Measurements from ENCODE around the gene KDF1. TPM values are rescaled to one million over a fixed set of nuclear protein-coding genes. Genes with fewer than 3 reads are reported as not detected.

Gene KDF1
- total and polyA plus RNA-seq, 2 of the 13 experiments (the other 11 are each of a cell fraction or from before 2014, with no cell fraction given) = 1.9 to 4.9 TPM

GRCh38 chr1:26961826-26962225 lies 1.6 kb upstream of the KDF1 start (continued):
- peak; percentile 85; the same call in 1 of the 2 replicates for TF ChIP-seq HMG20A (CRISPR knock-in tag; IDR thresholded peaks at IDR 0.05; ENCODE audit: borderline replicate concordance)
- TF ChIP-seq TFAP4 (IDR thresholded peaks at IDR 0.05; ENCODE audit: borderline replicate concordance, low read depth) = peak; percentile 36; the same call in 1 of the 2 replicates
- peak; percentile 51; the same call in 1 of the 2 replicates for TF ChIP-seq TFE3 (CRISPR knock-in tag; IDR thresholded peaks at IDR 0.05)
- TF ChIP-seq HDAC6 (IDR thresholded peaks at IDR 0.05; ENCODE audit: low read depth, low read length) = no peak
- peak; percentile 53; the same call in 1 of the 2 replicates for TF ChIP-seq ZGPAT (CRISPR knock-in tag; IDR thresholded peaks at IDR 0.05)
- no peak for TF ChIP-seq ZHX1 (CRISPR knock-in tag; IDR thresholded peaks at IDR 0.05; ENCODE audit: low read depth)
- peak; percentile 17; the same call in 1 of the 2 replicates for TF ChIP-seq ARID4A (CRISPR knock-in tag; IDR thresholded peaks at IDR 0.05; ENCODE audit: borderline replicate concordance)
- TF ChIP-seq STAG1 (CRISPR knock-in tag; IDR thresholded peaks at IDR 0.05) = 0 out of 2 replicates have a peak, but pooled peaks have one; percentile 21
- no peak for TF ChIP-seq ZFYVE20 (CRISPR knock-in tag; IDR thresholded peaks at IDR 0.05; ENCODE audit: borderline replicate concordance, low read depth)
- TF ChIP-seq ZNF468 (CRISPR knock-in tag; IDR thresholded peaks at IDR 0.05) = no peak
- peak; percentile 41; the same call in 1 of the 2 replicates for TF ChIP-seq IKZF5 (CRISPR knock-in tag; IDR thresholded peaks at IDR 0.05)
- TF ChIP-seq MXD3 (CRISPR knock-in tag; IDR thresholded peaks at IDR 0.05) = no peak
- TF ChIP-seq FOXK2 (IDR thresholded peaks at IDR 0.05) = peak; percentile 70
- TF ChIP-seq RFXAP (CRISPR knock-in tag; IDR thresholded peaks at IDR 0.05; ENCODE audit: borderline replicate concordance) = no peak
- no peak for TF ChIP-seq ZNF776 (CRISPR knock-in tag; IDR thresholded peaks at IDR 0.05)
- peak; percentile 71 for TF ChIP-seq FOSL1 (CRISPR knock-in tag; IDR thresholded peaks at IDR 0.05; ENCODE audit: borderline replicate concordance)
- peak; percentile 96; the same call in 1 of the 2 replicates for TF ChIP-seq ZBTB20 (CRISPR knock-in tag; IDR thresholded peaks at IDR 0.05; ENCODE audit: borderline replicate concordance, low read depth)
